GM18873 (cell line): ENCODE results near the gene FGF2.
"Not testable (repeated sequence)": the region's sequence is repeated elsewhere in the genome, so short reads cannot be mapped to it uniquely, and the experiment has no call there.

Experiments
- ATAC-seq: cut with Tn5 transposase; IDR thresholded peaks from one replicate; pipeline ENCODE4 v1.9.1; 2021; ENCODE audit warnings: mild to moderate bottlenecking, moderate library complexity, moderate number of reproducible peaks; ENCODE audit not compliant: unreplicated experiment, low FRiP score

Gene FGF2

GRCh38 chr4:122811781-122812180 lies 14.8 kb upstream of the FGF2 start:
- ATAC-seq: not testable (repeated sequence)

GRCh38 chr4:122812823-122813222 lies 13.8 kb upstream of the FGF2 start:
- not testable (repeated sequence) for ATAC-seq

DNA sequence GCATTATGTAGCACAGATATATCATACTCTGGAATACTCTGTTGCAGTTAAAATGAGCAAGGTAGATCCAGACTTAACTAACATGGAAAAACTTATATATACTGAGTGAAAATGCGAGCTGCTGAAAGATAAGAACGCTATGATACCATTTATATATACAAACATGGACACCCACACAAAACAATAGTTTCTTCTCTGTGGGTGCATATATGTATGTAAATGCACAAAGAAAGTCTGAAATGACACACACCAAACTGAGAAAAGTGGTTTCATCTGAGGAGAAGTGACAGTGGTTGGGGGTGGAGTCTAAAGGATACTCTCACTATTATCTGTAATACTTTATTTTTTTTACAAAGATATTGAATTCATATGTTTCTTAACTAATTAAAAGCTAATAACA lies 12.2 kb upstream of the FGF2 start:
- peak; percentile 91 for ATAC-seq

DNA sequence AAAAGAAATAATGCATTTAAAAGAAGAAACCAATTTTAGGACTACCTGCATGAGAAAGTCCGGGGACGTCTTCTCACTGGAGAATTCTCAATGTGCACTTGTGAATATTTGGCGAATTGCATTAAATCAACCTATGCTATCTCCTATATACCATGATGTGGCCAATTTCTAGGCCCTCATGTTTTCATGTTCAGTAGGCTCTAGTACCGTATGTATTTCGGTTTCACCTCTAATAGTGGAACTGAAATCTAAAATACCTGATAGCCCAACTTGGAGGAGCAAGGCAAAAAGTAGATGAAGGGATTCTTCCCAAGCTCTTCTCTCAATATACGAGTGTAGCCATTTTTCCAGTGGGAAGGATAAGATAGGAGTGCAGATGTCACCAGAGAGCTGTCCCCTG lies 11.4 kb upstream of the FGF2 start:
- ATAC-seq: no peak

- no peak for ATAC-seq
These were observed 10.2 kb upstream of the FGF2 start for GRCh38 chr4:122816476-122816875.

- ATAC-seq: no peak
These were observed 6.8 kb upstream of the FGF2 start for GRCh38 chr4:122819708-122820449.

DNA sequence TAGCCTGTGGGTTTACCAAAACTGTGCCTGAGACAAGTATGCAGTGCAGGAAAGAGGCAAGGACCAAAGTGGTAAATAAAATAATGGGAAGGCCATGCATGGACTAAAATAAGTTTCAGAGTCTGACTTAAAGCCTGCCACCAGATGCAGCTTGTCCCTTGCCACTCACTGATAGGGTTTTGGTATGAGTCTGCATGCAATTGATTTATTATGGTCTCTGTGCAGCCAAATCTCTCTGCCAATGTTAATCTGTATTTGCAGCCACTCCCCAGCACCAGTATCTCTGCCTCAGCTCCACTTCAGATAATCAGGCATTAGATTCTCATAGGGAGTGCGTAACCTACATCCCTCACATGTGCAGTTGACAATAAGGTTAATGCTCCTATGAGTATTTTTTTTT lies 5.5 kb upstream of the FGF2 start:
- ATAC-seq: no peak

DNA sequence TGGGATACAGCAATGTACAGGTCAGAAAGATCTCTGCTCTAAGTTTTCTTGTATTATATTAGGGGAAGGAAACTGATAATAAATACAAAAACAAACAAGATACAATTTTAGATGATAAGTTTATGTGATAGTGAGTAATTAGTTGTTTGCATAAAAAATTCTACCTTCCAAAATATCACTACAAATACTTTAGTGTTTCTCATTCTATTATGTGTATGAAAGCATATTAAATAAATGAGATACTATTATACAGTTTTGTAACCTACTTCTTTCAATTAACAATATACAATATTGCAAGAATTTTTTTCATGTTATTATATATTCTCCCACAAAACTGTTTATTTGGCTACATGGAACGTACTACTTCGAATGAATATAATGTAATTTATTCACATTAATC lies 4.2 kb upstream of the FGF2 start:
- ATAC-seq: no peak

- ATAC-seq: no peak
These were observed 3.2 kb upstream of the FGF2 start for GRCh38 chr4:122823476-122823875.

DNA sequence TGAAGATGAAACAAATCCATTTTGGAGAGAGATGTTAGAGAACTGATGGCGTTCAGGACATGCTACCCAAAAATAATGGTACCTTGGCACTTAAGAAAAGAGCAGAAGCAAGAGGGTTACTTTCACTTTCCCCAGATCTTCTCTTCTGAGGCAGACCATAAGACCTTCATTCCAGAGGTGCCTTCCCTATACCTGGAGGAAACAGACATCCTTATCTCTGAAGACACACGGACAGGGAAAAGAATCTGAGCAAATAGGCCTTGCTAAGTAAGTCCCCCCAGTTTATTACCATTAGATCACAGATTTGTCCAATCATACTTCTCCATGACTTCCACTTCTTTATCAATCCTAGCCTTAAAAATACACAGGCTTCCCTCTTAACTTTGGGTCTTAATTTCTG lies 2.0 kb upstream of the FGF2 start:
- ATAC-seq: no peak

GRCh38 chr4:122826079-122826527 lies 528 bp upstream of the FGF2 start:
- no peak for ATAC-seq

- peak; percentile 38 for ATAC-seq
These were observed 737 bp downstream of the FGF2 start for GRCh38 chr4:122827258-122827878.

GRCh38 chr4:122827879-122828601 lies 1.4 kb downstream of the FGF2 start:
- ATAC-seq: peak; percentile 94

GRCh38 chr4:122830426-122831095 lies 3.9 kb downstream of the FGF2 start:
- ATAC-seq: no peak

DNA sequence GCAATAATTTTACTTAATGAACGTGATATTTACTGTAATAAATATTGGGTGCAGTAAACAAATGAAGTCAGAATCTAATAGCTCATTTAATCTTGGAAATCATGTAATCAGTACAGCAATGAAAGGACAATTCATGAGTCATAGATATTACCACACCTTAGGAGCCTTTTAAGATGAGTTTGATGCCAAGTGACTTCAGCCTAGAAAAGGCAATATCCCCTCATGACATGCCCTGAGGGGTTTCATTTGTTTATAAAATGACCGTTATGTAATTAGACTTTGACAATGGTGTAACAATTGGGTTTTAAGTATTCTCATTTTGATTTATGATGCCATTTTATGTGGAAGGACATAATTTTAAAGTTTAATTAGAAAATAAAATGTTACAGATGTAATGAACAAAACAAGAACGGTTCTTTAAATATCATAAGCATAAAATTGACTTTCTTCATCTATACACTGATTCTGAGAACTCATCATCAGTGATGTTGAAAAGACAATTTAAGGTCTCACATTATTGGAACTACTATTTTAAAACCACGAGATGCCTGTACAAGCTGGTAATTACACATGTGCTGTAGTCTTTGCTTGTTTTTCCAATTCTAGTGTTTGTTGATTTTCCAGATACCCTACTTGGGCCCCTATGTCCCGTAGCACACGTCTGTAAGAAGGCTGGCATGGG lies 5.0 kb downstream of the FGF2 start:
- no peak for ATAC-seq

DNA sequence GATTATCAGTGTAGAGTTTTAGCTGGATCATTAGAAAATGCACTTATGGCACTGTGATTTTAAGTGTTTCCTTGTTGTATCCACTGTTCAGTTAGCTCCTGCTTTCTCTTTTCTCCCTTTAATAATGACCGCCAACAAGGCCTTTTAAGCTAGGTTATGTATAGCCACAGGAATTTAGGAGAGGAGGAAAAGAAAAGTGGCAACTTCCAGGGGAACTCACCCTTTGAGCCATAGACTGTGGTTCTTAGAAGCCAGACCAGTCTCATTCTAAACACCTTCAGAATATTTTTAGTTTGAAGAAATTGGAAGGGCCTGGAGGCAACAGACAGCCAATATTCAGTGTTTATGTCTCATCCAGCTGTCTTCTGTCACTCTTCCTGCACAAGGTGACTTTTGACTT lies 6.1 kb downstream of the FGF2 start:
- ATAC-seq: no peak

DNA sequence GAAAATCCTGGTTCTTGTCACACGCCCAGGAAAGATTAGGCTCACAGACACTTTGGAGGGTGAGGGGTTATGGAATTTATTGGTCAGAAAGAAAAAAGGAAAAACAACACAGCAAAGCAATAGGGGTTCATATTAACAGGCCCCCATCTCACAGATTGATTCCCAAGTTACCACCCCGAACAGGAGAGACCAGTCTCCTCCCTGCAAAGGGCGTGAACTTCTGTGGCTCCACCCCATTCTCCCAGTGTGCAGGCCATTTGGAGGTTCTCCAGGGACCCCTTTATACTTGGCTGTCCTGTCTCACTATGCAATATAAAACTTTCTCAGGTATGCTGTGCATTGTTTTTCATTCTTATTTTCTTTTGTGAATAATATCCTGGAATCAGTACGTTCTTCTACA lies 7.4 kb downstream of the FGF2 start:
- no peak for ATAC-seq

DNA sequence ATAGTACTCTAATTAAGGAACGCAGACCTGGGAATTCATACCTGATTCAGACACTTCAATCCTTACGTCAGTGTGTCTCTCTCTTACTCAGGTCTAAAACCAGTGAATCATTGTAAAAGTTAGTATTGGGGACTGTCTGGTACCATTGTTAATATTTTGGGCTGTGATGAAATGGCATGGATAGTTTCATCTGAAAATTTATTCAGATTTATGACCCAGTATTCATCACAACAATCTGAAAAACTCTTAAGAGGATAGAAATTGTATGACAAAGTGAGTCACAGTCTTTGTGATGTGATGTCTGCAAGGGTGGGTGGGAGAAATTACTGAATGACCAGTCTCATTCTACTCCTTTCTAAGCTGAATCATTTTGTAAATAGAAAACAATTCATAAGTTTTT lies 10.3 kb downstream of the FGF2 start:
- no peak for ATAC-seq

DNA sequence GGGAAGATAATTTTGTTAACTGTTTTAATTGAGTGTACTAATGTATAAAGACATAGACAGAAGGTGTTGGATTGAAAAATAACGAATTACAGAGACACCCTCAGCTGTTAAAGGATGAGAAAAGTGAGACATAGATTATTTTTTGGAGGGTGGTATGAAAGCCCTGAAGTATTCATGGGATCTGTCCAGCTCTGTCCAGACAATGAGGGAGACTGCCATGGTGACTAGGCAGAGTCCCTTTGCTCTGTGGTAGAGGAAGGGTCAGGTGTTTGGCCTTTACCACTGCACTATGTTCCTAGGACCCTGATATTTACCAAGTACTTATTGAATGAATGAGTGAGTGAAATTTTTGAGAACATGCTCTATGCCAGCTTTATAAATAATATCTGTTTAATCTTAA lies 11.4 kb downstream of the FGF2 start:
- no peak for ATAC-seq

DNA sequence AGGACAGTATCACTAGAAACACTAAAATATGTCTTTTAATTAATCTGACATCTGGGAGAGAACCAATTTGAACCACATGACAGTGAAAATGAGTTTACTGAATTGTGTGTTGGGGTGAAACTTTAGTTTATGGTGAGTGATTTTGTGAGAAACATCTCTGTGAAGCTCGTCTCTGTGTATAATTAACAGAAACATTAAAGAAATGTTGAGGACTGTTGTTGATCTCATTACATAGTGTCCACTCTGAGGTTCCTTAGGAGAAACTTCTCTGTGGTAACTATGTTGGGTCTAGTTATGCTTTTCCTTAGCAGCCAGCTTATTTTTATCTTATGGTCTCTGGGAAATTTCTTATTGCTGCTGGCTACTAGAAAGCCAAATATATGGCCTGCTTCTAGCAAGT lies 15.8 kb downstream of the FGF2 start:
- no peak for ATAC-seq
